Thymus (tissue), 11 donors: Measurements from ENCODE around the gene CDX1. TPM values are rescaled to one million over a fixed set of nuclear protein-coding genes. Genes with fewer than 3 reads are reported as not detected.

ENCODE experiments used
- DNase-seq, 9 donors: peaks; one replicate each; pipeline ENCODE4 v3.0.0-alpha.2; 2013; ENCODE audit warnings: low spot score in 9 of 9, low read depth in 6 of 9, missing footprints in 1 of 9
- H3K27ac ChIP-seq, 2 donors: one replicate each; pipeline ENCODE4 v1.5.1; 2013; ENCODE audit warnings: control low read depth in 1 of 2, low read depth in 1 of 2, low read length in 1 of 2, mild to moderate bottlenecking in 1 of 2, moderate library complexity in 1 of 2
- H3K27me3 ChIP-seq, 2 donors: one replicate each; pipeline ENCODE4 v1.5.1; 2013; ENCODE audit warnings: low read length in 1 of 2; ENCODE audit not compliant: control insufficient read depth in 2 of 2, insufficient read depth in 1 of 2
- H3K36me3 ChIP-seq, 2 donors: one replicate each; pipeline ENCODE4 v1.5.1; 2013; ENCODE audit warnings: low read length in 1 of 2, mild to moderate bottlenecking in 1 of 2, moderate library complexity in 1 of 2; ENCODE audit not compliant: control insufficient read depth in 2 of 2, insufficient read depth in 2 of 2
- H3K4me1 ChIP-seq, 2 donors: one replicate each; pipeline ENCODE4 v1.5.1; 2013; ENCODE audit warnings: low read length in 2 of 2; ENCODE audit not compliant: control insufficient read depth in 2 of 2, insufficient read depth in 2 of 2
- H3K4me3 ChIP-seq, 2 donors: one replicate each; pipeline ENCODE4 v1.5.1; 2013; ENCODE audit warnings: low read length in 2 of 2, control low read depth in 1 of 2, mild to moderate bottlenecking in 1 of 2
- H3K9me3 ChIP-seq, 2 donors: one replicate each; pipeline ENCODE4 v1.5.1; 2013; ENCODE audit warnings: low read length in 1 of 2, mild to moderate bottlenecking in 1 of 2; ENCODE audit not compliant: control insufficient read depth in 2 of 2, insufficient read depth in 1 of 2
- WGBS: extraction: QIAGEN DNeasy Blood & Tissue Kit; methylation state at CpG from one replicate; pipeline ENCODE4 v1.1.7; 2013; 5-methylcytosine and 5-hydroxymethylcytosine counted together
- polyA plus RNA-seq: library from polyadenylated mRNA; stranded (reverse); fragments of 200-250 nt; gene quantifications from one replicate; pipeline ENCODE4 v1.2.3, GENCODE V29; 2013
- total RNA-seq: library from RNA; stranded (reverse); fragments of 120-200 nt; gene quantifications from one replicate; pipeline ENCODE4 v1.2.4, GENCODE V29; 2013
- donor health status: healthy.

The CDX1 gene
- total and polyA plus RNA-seq, 2 donors, result 0.85 to 1.3 TPM

GRCh38 chr5:150189326-150189725, 22.7 kb downstream of the CDX1 start:
- no peak overlapping the region for H3K27ac ChIP-seq
- no peaks in the 10 kb centered on the region for H3K4me1 ChIP-seq
- WGBS, result 65% methylated on average over 3 of the region's 3 CpGs
- no peak overlapping the region for H3K4me3 ChIP-seq
- H3K9me3 ChIP-seq, result no peaks in the 10 kb centered on the region
- peaks cover 23 to 61% of the 10 kb centered on the region in 2 donors for H3K27me3 ChIP-seq
- H3K36me3 ChIP-seq, result no peaks in the 10 kb centered on the region
- DNase-seq, result no peak

- Histone ChIP-seq H3K36me3 (no peaks in the 10 kb centered on the region), H3K27ac (no peak within 1 kb of the TSS), H3K9me3 (no peaks in the 10 kb centered on the region), H3K4me1 (no peaks in the 10 kb centered on the region), H3K27me3 (peaks cover 23 to 66% of the 10 kb centered on the region in 2 donors), H3K4me3 (no peak within 1 kb of the TSS)
- WGBS, result 8% methylated on average over 58 of the region's 58 CpGs
- no peak for DNase-seq
These were observed 23.3 kb downstream of the CDX1 start, which contains the start of gene SLC6A7 for GRCh38 chr5:150189728-150190502. Gene SLC6A7, plus strand, starts transcription at chr5:150190062. Its CDS starts 266 bp downstream, at chr5:150190328.

GRCh38 chr5:150190503-150190979, 24.0 kb downstream of the CDX1 start:
- no peak overlapping the region for H3K4me3 ChIP-seq
- 63% methylated on average over 16 of the region's 16 CpGs for WGBS
- H3K36me3 ChIP-seq, result no peaks in the 10 kb centered on the region
- H3K9me3 ChIP-seq, result no peaks in the 10 kb centered on the region
- H3K27me3 ChIP-seq, result peaks cover 23 to 66% of the 10 kb centered on the region in 2 donors
- no peaks in the 10 kb centered on the region for H3K4me1 ChIP-seq
- no peak for DNase-seq
- no peak overlapping the region for H3K27ac ChIP-seq

- H3K4me1 ChIP-seq, result no peaks in the 10 kb centered on the region
- no peak overlapping the region for H3K27ac ChIP-seq
- H3K9me3 ChIP-seq, result no peaks in the 10 kb centered on the region
- no peak for DNase-seq
- no peak overlapping the region for H3K4me3 ChIP-seq
- 63% methylated on average over 2 of the region's 2 CpGs for WGBS
- H3K36me3 ChIP-seq, result no peaks in the 10 kb centered on the region
- H3K27me3 ChIP-seq, result peaks cover 23 to 68% of the 10 kb centered on the region in 2 donors
These were observed 24.4 kb downstream of the CDX1 start for GRCh38 chr5:150190987-150191386.

- no peak for DNase-seq
- Histone ChIP-seq H3K4me3 (no peak overlapping the region), H3K4me1 (no peaks in the 10 kb centered on the region), H3K27me3 (peaks cover 23 to 68% of the 10 kb centered on the region in 2 donors), H3K27ac (no peak overlapping the region), H3K9me3 (no peaks in the 10 kb centered on the region), H3K36me3 (no peaks in the 10 kb centered on the region)
- WGBS, result 86% methylated on average over 4 of the region's 4 CpGs
These were observed 25.9 kb downstream of the CDX1 start for GRCh38 chr5:150192462-150192861.

- Histone ChIP-seq H3K4me3 (no peak overlapping the region), H3K9me3 (no peaks in the 10 kb centered on the region), H3K4me1 (no peaks in the 10 kb centered on the region), H3K27ac (no peak overlapping the region), H3K36me3 (no peaks in the 10 kb centered on the region), H3K27me3 (peaks cover 2 to 37% of the 10 kb centered on the region in 2 donors)
- 93% methylated on average over 9 of the region's 9 CpGs for WGBS
- no peak for DNase-seq
These were observed 29.3 kb downstream of the CDX1 start for GRCh38 chr5:150195736-150196485.

- WGBS, result 63% methylated on average over 5 of the region's 5 CpGs
- no peak for DNase-seq
- H3K36me3 ChIP-seq, result no peaks in the 10 kb centered on the region
- no peaks in the 10 kb centered on the region for H3K9me3 ChIP-seq
- H3K27ac ChIP-seq, result no peak overlapping the region
- no peak overlapping the region for H3K4me3 ChIP-seq
- H3K27me3 ChIP-seq, result peaks cover 2 to 32% of the 10 kb centered on the region in 2 donors
- H3K4me1 ChIP-seq, result no peaks in the 10 kb centered on the region
These were observed 29.9 kb downstream of the CDX1 start for GRCh38 chr5:150196514-150196913.

- no peaks in the 10 kb centered on the region for H3K4me1 ChIP-seq
- no peak for DNase-seq
- no peak overlapping the region for H3K4me3 ChIP-seq
- H3K9me3 ChIP-seq, result no peaks in the 10 kb centered on the region
- H3K27me3 ChIP-seq, result peaks cover 0 to 27% of the 10 kb centered on the region in 2 donors
- H3K27ac ChIP-seq, result no peak overlapping the region
- no peaks in the 10 kb centered on the region for H3K36me3 ChIP-seq
- WGBS, result 98% methylated on average over 16 of the region's 16 CpGs
These were observed 30.4 kb downstream of the CDX1 start for GRCh38 chr5:150196986-150197385.

- peaks cover 0 to 22% of the 10 kb centered on the region in 2 donors for H3K27me3 ChIP-seq
- H3K27ac ChIP-seq, result no peak overlapping the region
- H3K36me3 ChIP-seq, result no peaks in the 10 kb centered on the region
- 97% methylated on average over 1 of the region's 1 CpG for WGBS
- no peak for DNase-seq
- no peak overlapping the region for H3K4me3 ChIP-seq
- no peaks in the 10 kb centered on the region for H3K4me1 ChIP-seq
- no peaks in the 10 kb centered on the region for H3K9me3 ChIP-seq
These were observed 30.9 kb downstream of the CDX1 start for GRCh38 chr5:150197476-150197875.
